Measurements from ENCODE around the gene POLD2.

POLD2 gene

DNA sequence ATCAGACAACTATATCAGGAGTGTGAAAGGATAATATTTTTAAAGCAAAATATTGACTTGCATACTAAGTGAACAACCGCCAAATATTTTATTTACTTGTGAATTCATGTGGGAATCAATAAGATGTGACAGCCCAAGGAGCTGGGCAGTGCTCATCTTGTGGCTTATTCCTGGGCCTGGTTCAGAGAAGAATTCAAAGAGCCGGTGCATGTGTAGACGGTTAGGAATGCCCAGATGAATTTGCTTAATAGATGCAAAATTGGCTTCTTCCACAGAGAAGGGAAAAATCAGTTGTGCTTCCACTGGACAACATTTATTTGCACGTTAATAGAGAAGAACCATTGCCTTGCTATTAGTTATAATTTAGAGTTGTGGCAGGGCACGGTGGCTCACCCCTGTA is 13.4 kb upstream of the POLD2 start:
- WGBS, 2 donors (ENCODE audit: extremely low coverage in 2 of 2, insufficient read length in 2 of 2, insufficient replicate concordance in 1 of 2) = no CpG with 5 or more reads among the region's 5 CpGs
- no peaks in the 10 kb centered on the region for H3K79me1 ChIP-seq (ENCODE audit: low read depth, low read length)
- H3K36me3 ChIP-seq (replicated peaks in 1 of 2; ENCODE audit: control insufficient read depth in 2 of 2, insufficient read depth in 2 of 2, low read length in 2 of 2) = no peaks in the 10 kb centered on the region

DNA sequence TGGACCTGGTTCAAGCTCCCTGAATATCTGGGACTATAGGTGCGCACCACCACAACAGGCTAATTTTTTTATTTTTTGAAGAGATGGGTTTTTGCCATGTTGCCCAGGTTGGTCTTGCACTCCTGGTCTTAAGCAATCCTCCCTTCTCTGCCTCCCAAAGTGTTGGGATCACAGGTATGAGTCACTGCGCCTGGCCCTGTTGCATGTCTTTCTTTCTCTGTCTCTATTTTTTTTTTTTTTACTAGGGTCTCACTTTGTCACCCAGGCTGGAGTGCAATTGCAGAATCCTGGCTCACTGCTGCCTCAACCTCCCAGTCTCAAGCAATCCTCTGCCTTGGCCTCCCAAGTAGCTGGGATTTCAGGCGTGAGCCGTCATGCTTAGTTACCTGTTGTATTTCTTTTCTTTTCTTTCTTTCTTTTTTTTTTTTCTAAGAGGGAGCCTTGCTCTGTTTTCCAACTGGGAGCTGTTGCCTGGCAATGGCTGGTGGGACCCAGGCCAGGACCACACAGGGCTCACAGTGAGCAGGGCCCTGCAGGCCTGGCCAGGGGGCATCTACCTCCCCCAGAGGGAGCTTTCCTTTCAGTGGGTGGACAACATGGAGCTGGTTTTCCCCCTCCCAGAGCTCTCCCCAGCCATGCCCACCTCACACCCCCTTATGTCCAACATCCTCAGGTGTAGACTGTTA is 11.7 kb upstream of the POLD2 start:
- Histone ChIP-seq H3K27me3 (ENCODE audit: control insufficient read depth in 3 of 3, insufficient read depth in 3 of 3, low read depth in 1 of 3, low read length in 3 of 3) (peaks cover 0 to 46% (median 2%) of the 10 kb centered on the region in 3 experiments), H2BK15ac (ENCODE audit: low read length) (no peak overlapping the region), H3K4ac (ENCODE audit: low read length) (no peak overlapping the region), H4K8ac (ENCODE audit: low read depth, low read length) (no peak overlapping the region), H2BK12ac (ENCODE audit: low read length) (no peak overlapping the region), H3K79me1 (ENCODE audit: low read depth, low read length) (no peaks in the 10 kb centered on the region), H3K4me2 (ENCODE audit: insufficient read depth, low read length, poor library complexity, severe bottlenecking) (no peak overlapping the region), H2BK5ac (ENCODE audit: low read length) (peak overlapping the region; percentile 72), H3K14ac (ENCODE audit: low read length) (no peak overlapping the region), H3K9me3 (replicated peaks in 1 of 2; ENCODE audit: control insufficient read depth in 2 of 2, insufficient read depth in 1 of 2, low read depth in 1 of 2, low read length in 2 of 2) (no peaks in the 10 kb centered on the region), H4K91ac (ENCODE audit: low read depth, low read length, poor library complexity) (no peak overlapping the region), H2AK5ac (ENCODE audit: low read depth, low read length) (no peak overlapping the region), H2BK120ac (ENCODE audit: low read depth, low read length) (no peak overlapping the region), H3K18ac (ENCODE audit: low read length) (peak overlapping the region; percentile 37), H3K9ac (ENCODE audit: low read depth, low read length, poor library complexity) (no peak overlapping the region), H3K23ac (ENCODE audit: low read depth, low read length, poor library complexity) (peak overlapping the region; percentile 61), H2AFZ (ENCODE audit: low read length) (no peak overlapping the region), H3K27ac (replicated peaks; ENCODE audit: low read length) (no peak overlapping the region), H3K4me1 (ENCODE audit: control insufficient read depth in 2 of 2, insufficient read depth in 1 of 2, low read depth in 1 of 2, low read length in 2 of 2) (no peaks in the 10 kb centered on the region), H3K36me3 (replicated peaks in 1 of 2; ENCODE audit: control insufficient read depth in 2 of 2, insufficient read depth in 2 of 2, low read length in 2 of 2) (no peaks in the 10 kb centered on the region), H3K4me3 (ENCODE audit: low read length in 2 of 2) (no peak overlapping the region)
- WGBS, 2 donors (ENCODE audit: extremely low coverage in 2 of 2, insufficient read length in 2 of 2, insufficient replicate concordance in 1 of 2) = no CpG with 5 or more reads among the region's 4 CpGs
- DNase-seq (ENCODE audit: low spot score) = no peak

More for the DNA sequence above, 13.4 kb upstream of the POLD2 start:
- Histone ChIP-seq H2BK15ac (ENCODE audit: low read length) (no peak overlapping the region), H2AFZ (ENCODE audit: low read length) (no peak overlapping the region), H3K18ac (ENCODE audit: low read length) (no peak overlapping the region), H2AK5ac (ENCODE audit: low read depth, low read length) (no peak overlapping the region), H3K4me1 (ENCODE audit: control insufficient read depth in 2 of 2, insufficient read depth in 1 of 2, low read depth in 1 of 2, low read length in 2 of 2) (peaks cover 0 to 2% of the 10 kb centered on the region in 2 donors), H4K8ac (ENCODE audit: low read depth, low read length) (no peak overlapping the region), H2BK12ac (ENCODE audit: low read length) (no peak overlapping the region), H3K4me3 (ENCODE audit: low read length in 2 of 2) (no peak overlapping the region), H4K91ac (ENCODE audit: low read depth, low read length, poor library complexity) (no peak overlapping the region), H3K27me3 (ENCODE audit: control insufficient read depth in 3 of 3, insufficient read depth in 3 of 3, low read depth in 1 of 3, low read length in 3 of 3) (peaks cover 0 to 54% (median 2%) of the 10 kb centered on the region in 3 experiments), H2BK120ac (ENCODE audit: low read depth, low read length) (no peak overlapping the region), H3K9ac (ENCODE audit: low read depth, low read length, poor library complexity) (no peak overlapping the region), H3K4me2 (ENCODE audit: insufficient read depth, low read length, poor library complexity, severe bottlenecking) (no peak overlapping the region), H3K9me3 (replicated peaks in 1 of 2; ENCODE audit: control insufficient read depth in 2 of 2, insufficient read depth in 1 of 2, low read depth in 1 of 2, low read length in 2 of 2) (no peaks in the 10 kb centered on the region), H3K27ac (replicated peaks; ENCODE audit: low read length) (no peak overlapping the region), H3K23ac (ENCODE audit: low read depth, low read length, poor library complexity) (no peak overlapping the region), H3K14ac (ENCODE audit: low read length) (no peak overlapping the region), H2BK5ac (ENCODE audit: low read length) (no peak overlapping the region), H3K4ac (ENCODE audit: low read length) (no peak overlapping the region)
- DNase-seq (ENCODE audit: low spot score) = no peak

GRCh38 chr7:44133295-44133694 is 9.9 kb upstream of the POLD2 start:
- H2BK15ac ChIP-seq (ENCODE audit: low read length) = no peak overlapping the region
- H3K79me1 ChIP-seq (ENCODE audit: low read depth, low read length) = no peaks in the 10 kb centered on the region
- no peaks in the 10 kb centered on the region for H3K36me3 ChIP-seq (replicated peaks in 1 of 2; ENCODE audit: control insufficient read depth in 2 of 2, insufficient read depth in 2 of 2, low read length in 2 of 2)
- no peaks in the 10 kb centered on the region for H3K9me3 ChIP-seq (replicated peaks in 1 of 2; ENCODE audit: control insufficient read depth in 2 of 2, insufficient read depth in 1 of 2, low read depth in 1 of 2, low read length in 2 of 2)
- no peak overlapping the region for H3K4me3 ChIP-seq (ENCODE audit: low read length in 2 of 2)
- H2AFZ ChIP-seq (ENCODE audit: low read length) = no peak overlapping the region
- no peak overlapping the region for H3K27ac ChIP-seq (replicated peaks; ENCODE audit: low read length)
- no peak overlapping the region for H3K14ac ChIP-seq (ENCODE audit: low read length)
- no peak overlapping the region for H3K4ac ChIP-seq (ENCODE audit: low read length)
- no peak for DNase-seq (ENCODE audit: low spot score)
- H3K23ac ChIP-seq (ENCODE audit: low read depth, low read length, poor library complexity) = no peak overlapping the region
- no peak overlapping the region for H2BK12ac ChIP-seq (ENCODE audit: low read length)
- no peak overlapping the region for H2AK5ac ChIP-seq (ENCODE audit: low read depth, low read length)
- peaks cover 0 to 31% (median 2%) of the 10 kb centered on the region in 3 experiments for H3K27me3 ChIP-seq (ENCODE audit: control insufficient read depth in 3 of 3, insufficient read depth in 3 of 3, low read depth in 1 of 3, low read length in 3 of 3)
- no peak overlapping the region for H2BK5ac ChIP-seq (ENCODE audit: low read length)
- no peak overlapping the region for H2BK120ac ChIP-seq (ENCODE audit: low read depth, low read length)
- no CpG with 5 or more reads among the region's 3 CpGs for WGBS, 2 donors (ENCODE audit: extremely low coverage in 2 of 2, insufficient read length in 2 of 2, insufficient replicate concordance in 1 of 2)
- H3K4me1 ChIP-seq (ENCODE audit: control insufficient read depth in 2 of 2, insufficient read depth in 1 of 2, low read depth in 1 of 2, low read length in 2 of 2) = no peaks in the 10 kb centered on the region
- no peak overlapping the region for H3K9ac ChIP-seq (ENCODE audit: low read depth, low read length, poor library complexity)
- H3K4me2 ChIP-seq (ENCODE audit: insufficient read depth, low read length, poor library complexity, severe bottlenecking) = no peak overlapping the region
- H4K8ac ChIP-seq (ENCODE audit: low read depth, low read length) = no peak overlapping the region
- no peak overlapping the region for H4K91ac ChIP-seq (ENCODE audit: low read depth, low read length, poor library complexity)
- no peak overlapping the region for H3K18ac ChIP-seq (ENCODE audit: low read length)

DNA sequence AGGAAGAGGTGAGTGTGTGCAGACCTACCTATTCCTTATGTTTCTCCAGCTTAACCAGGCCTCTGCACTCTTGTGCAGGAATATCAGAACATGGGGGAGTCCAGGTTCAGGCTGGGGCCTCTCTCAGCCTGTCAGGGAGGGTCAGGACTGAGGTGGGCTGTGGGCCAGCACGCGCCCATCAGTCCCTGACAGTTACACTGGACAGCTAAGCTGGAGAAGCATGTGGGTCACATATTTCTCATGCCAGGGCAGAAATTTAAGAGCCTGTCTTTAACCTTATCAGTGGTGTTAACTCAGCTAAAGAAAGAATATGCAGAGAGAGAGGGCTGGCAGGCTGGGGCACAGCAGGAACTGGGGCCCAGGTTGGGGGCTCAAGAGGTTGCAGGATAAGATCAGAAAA is 8.7 kb upstream of the POLD2 start:
- Histone ChIP-seq H3K9me3 (replicated peaks in 1 of 2; ENCODE audit: control insufficient read depth in 2 of 2, insufficient read depth in 1 of 2, low read depth in 1 of 2, low read length in 2 of 2) (peaks cover 0 to 4% of the 10 kb centered on the region in 2 donors), H3K4ac (ENCODE audit: low read length) (no peak overlapping the region), H3K4me3 (ENCODE audit: low read length in 2 of 2) (no peak overlapping the region), H3K27ac (replicated peaks; ENCODE audit: low read length) (no peak overlapping the region), H4K8ac (ENCODE audit: low read depth, low read length) (no peak overlapping the region), H2BK120ac (ENCODE audit: low read depth, low read length) (no peak overlapping the region), H3K14ac (ENCODE audit: low read length) (no peak overlapping the region), H3K27me3 (ENCODE audit: control insufficient read depth in 3 of 3, insufficient read depth in 3 of 3, low read depth in 1 of 3, low read length in 3 of 3) (peaks cover 0 to 22% (median 2%) of the 10 kb centered on the region in 3 experiments), H2BK5ac (ENCODE audit: low read length) (no peak overlapping the region), H4K91ac (ENCODE audit: low read depth, low read length, poor library complexity) (no peak overlapping the region), H3K36me3 (replicated peaks in 1 of 2; ENCODE audit: control insufficient read depth in 2 of 2, insufficient read depth in 2 of 2, low read length in 2 of 2) (no peaks in the 10 kb centered on the region), H2BK15ac (ENCODE audit: low read length) (no peak overlapping the region), H3K4me1 (ENCODE audit: control insufficient read depth in 2 of 2, insufficient read depth in 1 of 2, low read depth in 1 of 2, low read length in 2 of 2) (no peaks in the 10 kb centered on the region), H3K23ac (ENCODE audit: low read depth, low read length, poor library complexity) (no peak overlapping the region), H3K4me2 (ENCODE audit: insufficient read depth, low read length, poor library complexity, severe bottlenecking) (no peak overlapping the region), H2AFZ (ENCODE audit: low read length) (no peak overlapping the region), H2AK5ac (ENCODE audit: low read depth, low read length) (peak overlapping the region; percentile 6), H3K9ac (ENCODE audit: low read depth, low read length, poor library complexity) (no peak overlapping the region), H3K18ac (ENCODE audit: low read length) (no peak overlapping the region), H3K79me1 (ENCODE audit: low read depth, low read length) (no peaks in the 10 kb centered on the region), H2BK12ac (ENCODE audit: low read length) (no peak overlapping the region)
- no peak for DNase-seq (ENCODE audit: low spot score)
- WGBS, 2 donors (ENCODE audit: extremely low coverage in 2 of 2, insufficient read length in 2 of 2, insufficient replicate concordance in 1 of 2) = no CpG with 5 or more reads among the region's 2 CpGs

Measured in neuronal stem cell (in vitro differentiated cells).